22Rv1 (cell line): ENCODE results near the gene ETFBKMT.

Experiments
- ZFX ChIP-seq: fragments of 450-650 bp; IDR thresholded peaks from 2 replicates; pipeline ENCODE4 v1.6.1; 2017; ENCODE audit warnings: antibody characterized with exemption, borderline replicate concordance
- TF ChIP-seq, protein P1 (sequence below): fragments of 450-650 bp; IDR thresholded peaks from 2 replicates; pipeline ENCODE4 v1.5.1; 2017; ENCODE audit warnings: mild to moderate bottlenecking

DNA sequence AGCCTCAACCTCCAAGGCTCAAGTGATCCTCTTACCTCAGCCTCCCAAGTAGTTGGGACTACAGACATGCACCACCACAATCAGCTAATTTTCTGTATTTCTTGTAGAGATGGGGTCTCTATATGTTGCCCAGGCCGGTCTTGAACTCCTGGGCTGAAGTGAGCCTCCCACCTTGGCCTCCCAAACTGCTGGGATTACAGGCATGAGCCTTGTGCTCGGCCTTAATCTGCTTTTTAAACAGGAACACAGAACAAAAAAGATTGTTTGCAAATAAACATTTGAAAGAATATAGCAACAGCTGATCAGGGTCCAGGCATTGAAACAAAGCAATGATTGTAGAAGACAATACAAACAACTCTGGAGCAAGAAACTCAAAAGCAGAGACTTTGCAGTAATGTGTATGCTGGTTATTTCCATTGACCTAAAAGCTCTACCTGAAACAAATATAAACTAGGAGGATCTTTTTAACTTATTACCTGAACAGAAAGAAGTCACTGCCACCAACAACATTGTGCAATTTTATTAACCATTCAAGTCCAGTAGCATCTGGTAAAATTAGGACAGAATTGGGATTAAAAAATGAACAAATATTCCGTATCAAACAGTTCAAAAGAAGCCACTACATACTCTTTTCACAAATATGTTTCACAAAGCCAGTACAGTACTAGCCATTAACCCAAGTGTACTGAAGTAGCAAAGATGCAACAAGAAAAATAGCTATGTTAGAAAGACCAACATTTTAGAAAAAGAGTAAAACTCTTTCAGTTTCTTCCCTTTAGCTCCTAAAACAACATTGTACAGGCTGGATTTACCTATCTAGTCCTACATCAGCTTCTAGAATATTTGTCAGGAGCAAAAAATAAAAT, 55.2 kb downstream of the ETFBKMT start:
- TF ChIP-seq, protein P1, sequence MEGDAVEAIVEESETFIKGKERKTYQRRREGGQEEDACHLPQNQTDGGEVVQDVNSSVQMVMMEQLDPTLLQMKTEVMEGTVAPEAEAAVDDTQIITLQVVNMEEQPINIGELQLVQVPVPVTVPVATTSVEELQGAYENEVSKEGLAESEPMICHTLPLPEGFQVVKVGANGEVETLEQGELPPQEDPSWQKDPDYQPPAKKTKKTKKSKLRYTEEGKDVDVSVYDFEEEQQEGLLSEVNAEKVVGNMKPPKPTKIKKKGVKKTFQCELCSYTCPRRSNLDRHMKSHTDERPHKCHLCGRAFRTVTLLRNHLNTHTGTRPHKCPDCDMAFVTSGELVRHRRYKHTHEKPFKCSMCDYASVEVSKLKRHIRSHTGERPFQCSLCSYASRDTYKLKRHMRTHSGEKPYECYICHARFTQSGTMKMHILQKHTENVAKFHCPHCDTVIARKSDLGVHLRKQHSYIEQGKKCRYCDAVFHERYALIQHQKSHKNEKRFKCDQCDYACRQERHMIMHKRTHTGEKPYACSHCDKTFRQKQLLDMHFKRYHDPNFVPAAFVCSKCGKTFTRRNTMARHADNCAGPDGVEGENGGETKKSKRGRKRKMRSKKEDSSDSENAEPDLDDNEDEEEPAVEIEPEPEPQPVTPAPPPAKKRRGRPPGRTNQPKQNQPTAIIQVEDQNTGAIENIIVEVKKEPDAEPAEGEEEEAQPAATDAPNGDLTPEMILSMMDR = no peak
- TF ChIP-seq ZFX = no peak
